Chondrocyte (in vitro differentiated cells): ENCODE data around the gene ARID5B. TPM values are rescaled to one million over a fixed set of nuclear protein-coding genes. Genes with fewer than 3 reads are reported as not detected.

ENCODE experiments used
- DNase-seq: peaks from one replicate; pipeline ENCODE4 v3.0.0; 2021; ENCODE audit warnings: mixed read lengths, low spot score
- H3K27ac Mint-ChIP-seq: one replicate; pipeline ENCODE4 v1.8.0; 2021; ENCODE audit warnings: mild to moderate bottlenecking, moderate library complexity, mixed read lengths; ENCODE audit not compliant: unreplicated experiment
- H3K27me3 Mint-ChIP-seq: 2 replicates; pipeline ENCODE4 v1.8.0; 2021; ENCODE audit warnings: low read depth, mixed read lengths
- H3K36me3 Mint-ChIP-seq: 2 replicates; pipeline ENCODE4 v1.8.0; 2021; ENCODE audit warnings: low read depth, mixed read lengths
- H3K4me1 Mint-ChIP-seq: 2 replicates; pipeline ENCODE4 v1.8.0; 2021; ENCODE audit warnings: low read depth, mild to moderate bottlenecking, mixed read lengths
- H3K4me3 Mint-ChIP-seq: one replicate; pipeline ENCODE4 v1.8.0; 2021; ENCODE audit warnings: mild to moderate bottlenecking, moderate library complexity, mixed read lengths; ENCODE audit not compliant: unreplicated experiment
- H3K9me3 Mint-ChIP-seq: 2 replicates; pipeline ENCODE4 v1.8.0; 2021; ENCODE audit warnings: low read depth, mixed read lengths
- total RNA-seq: library from RNA; stranded (reverse); gene quantifications from 3 replicates; pipeline ENCODE4 v1.2.1, GENCODE V29; 2021
- TF ChIP-seq, protein P1 (sequence below): fragments of 200-600 bp; sonication (generic); IDR thresholded peaks from 2 replicates; pipeline ENCODE4 v1.5.0; 2021; ENCODE audit warnings: antibody characterized with exemption, mild to moderate bottlenecking, moderate library complexity

The ARID5B gene
- total RNA-seq, 1 donor from 2014 or later, result 93.6 TPM

DNA sequence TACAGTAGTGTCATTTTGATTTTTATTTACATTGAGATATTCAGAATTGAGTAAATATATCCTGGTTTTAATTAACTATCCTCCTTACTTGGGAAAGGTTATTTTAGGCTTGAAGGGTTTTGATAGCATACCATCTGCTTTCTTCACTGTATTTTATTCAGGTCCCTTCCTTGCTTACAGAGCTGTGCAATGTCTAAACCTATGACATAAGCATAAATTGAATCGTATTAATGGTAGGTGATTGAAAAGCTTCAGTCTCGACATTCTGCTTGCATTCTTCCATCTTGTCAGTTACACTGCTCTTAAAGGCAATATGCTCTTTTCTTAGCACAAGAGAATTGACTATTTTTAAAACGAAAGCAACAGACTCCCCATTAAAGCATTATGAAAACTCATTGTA is 102.5 kb downstream of the ARID5B start:
- Mint-ChIP-seq H3K36me3 (peaks cover 13% of the 10 kb centered on the region), H3K27ac (no peak overlapping the region), H3K4me3 (no peak overlapping the region), H3K27me3 (no peaks in the 10 kb centered on the region), H3K9me3 (no peaks in the 10 kb centered on the region), H3K4me1 (peaks cover 19% of the 10 kb centered on the region)
- TF ChIP-seq, protein P1, sequence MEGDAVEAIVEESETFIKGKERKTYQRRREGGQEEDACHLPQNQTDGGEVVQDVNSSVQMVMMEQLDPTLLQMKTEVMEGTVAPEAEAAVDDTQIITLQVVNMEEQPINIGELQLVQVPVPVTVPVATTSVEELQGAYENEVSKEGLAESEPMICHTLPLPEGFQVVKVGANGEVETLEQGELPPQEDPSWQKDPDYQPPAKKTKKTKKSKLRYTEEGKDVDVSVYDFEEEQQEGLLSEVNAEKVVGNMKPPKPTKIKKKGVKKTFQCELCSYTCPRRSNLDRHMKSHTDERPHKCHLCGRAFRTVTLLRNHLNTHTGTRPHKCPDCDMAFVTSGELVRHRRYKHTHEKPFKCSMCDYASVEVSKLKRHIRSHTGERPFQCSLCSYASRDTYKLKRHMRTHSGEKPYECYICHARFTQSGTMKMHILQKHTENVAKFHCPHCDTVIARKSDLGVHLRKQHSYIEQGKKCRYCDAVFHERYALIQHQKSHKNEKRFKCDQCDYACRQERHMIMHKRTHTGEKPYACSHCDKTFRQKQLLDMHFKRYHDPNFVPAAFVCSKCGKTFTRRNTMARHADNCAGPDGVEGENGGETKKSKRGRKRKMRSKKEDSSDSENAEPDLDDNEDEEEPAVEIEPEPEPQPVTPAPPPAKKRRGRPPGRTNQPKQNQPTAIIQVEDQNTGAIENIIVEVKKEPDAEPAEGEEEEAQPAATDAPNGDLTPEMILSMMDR, result no peak
- DNase-seq, result no peak

GRCh38 chr10:62005281-62005680 is 103.8 kb downstream of the ARID5B start:
- Mint-ChIP-seq H3K27ac (peak overlapping the region; percentile 79), H3K27me3 (no peaks in the 10 kb centered on the region), H3K4me3 (no peak overlapping the region), H3K36me3 (peaks cover 10% of the 10 kb centered on the region), H3K9me3 (no peaks in the 10 kb centered on the region), H3K4me1 (peaks cover 28% of the 10 kb centered on the region)
- TF ChIP-seq, protein P1, result no peak
- DNase-seq, result no peak

DNA sequence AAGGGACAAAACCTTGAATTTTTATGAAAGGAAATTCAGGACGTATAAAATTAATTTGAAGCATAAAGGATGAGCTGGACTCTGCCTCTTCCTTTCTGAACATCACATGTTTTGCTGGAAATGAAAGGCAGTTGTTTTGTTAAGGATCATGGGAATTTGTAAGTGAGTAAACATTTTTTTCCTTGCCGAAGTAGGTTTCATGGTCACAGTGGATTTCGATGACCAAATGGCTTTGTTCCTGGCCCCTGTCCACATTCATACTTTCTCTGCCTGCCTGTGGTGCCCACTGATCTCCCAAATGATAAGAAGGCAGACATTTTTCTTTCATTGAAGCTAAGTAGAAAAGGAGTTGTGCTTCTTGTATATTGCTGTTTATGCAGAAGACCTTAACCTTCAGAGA is 104.2 kb downstream of the ARID5B start:
- TF ChIP-seq, protein P1, result no peak
- DNase-seq, result no peak
- peak overlapping the region; percentile 79 for H3K27ac Mint-ChIP-seq

GRCh38 chr10:62007145-62007544 is 105.6 kb downstream of the ARID5B start:
- Mint-ChIP-seq H3K27me3 (no peaks in the 10 kb centered on the region), H3K9me3 (no peaks in the 10 kb centered on the region), H3K27ac (no peak overlapping the region), H3K4me1 (peaks cover 32% of the 10 kb centered on the region), H3K4me3 (no peak overlapping the region), H3K36me3 (peaks cover 4% of the 10 kb centered on the region)
- TF ChIP-seq, protein P1, result no peak
- DNase-seq, result no peak

More for the DNA sequence above, 104.2 kb downstream of the ARID5B start:
- Mint-ChIP-seq H3K27me3 (no peaks in the 10 kb centered on the region), H3K4me1 (peaks cover 32% of the 10 kb centered on the region), H3K4me3 (no peak overlapping the region), H3K36me3 (peaks cover 9% of the 10 kb centered on the region), H3K9me3 (no peaks in the 10 kb centered on the region)

DNA sequence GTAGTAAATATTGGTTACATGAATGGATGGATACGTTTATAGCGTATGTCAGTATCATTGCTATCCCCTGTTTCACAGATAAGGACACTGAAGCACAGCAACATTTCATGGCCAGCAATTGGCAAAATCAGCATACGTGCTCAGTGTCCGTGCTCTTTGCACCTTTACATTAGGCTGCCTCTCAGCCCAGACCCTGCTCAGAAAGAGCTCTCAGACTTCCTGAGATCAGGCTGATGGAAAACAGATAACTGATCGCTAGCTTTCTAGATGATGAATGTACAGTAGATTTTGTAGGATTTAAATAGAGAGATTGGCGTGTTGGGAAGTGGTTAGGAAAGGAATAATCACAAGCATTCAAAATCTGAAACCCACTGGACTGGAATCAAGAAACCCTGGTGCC is 106.7 kb downstream of the ARID5B start:
- H3K4me3 Mint-ChIP-seq, result no peak overlapping the region
- H3K27me3 Mint-ChIP-seq, result no peaks in the 10 kb centered on the region
- peaks cover 32% of the 10 kb centered on the region for H3K4me1 Mint-ChIP-seq
- DNase-seq, result no peak
- TF ChIP-seq, protein P1, result no peak
- H3K9me3 Mint-ChIP-seq, result no peaks in the 10 kb centered on the region
- H3K27ac Mint-ChIP-seq, result no peak overlapping the region
- H3K36me3 Mint-ChIP-seq, result peaks cover 4% of the 10 kb centered on the region
